PC-9 (cell line): ENCODE data around the gene METTL9. TPM values are rescaled to one million over a fixed set of nuclear protein-coding genes. Genes with fewer than 3 reads are reported as not detected.
"Not testable (repeated sequence)": the region's sequence is repeated elsewhere in the genome, so short reads cannot be mapped to it uniquely, and the experiment has no call there.

ENCODE experiments used
- BruUV-seq: library from RNA; stranded (reverse); fragments of 400-500 nt; replicated peaks from 2 replicates; lab custom pipeline; 2021; lab: Mats Ljungman, UMichigan
- CTCF ChIA-PET: fragments of 300-600 bp; sonication (Branson Sonifier 250); formaldehyde crosslinking; loops from one replicate; lab custom pipeline; 2022; ENCODE audit warnings: antibody characterized with exemption; lab: Charles Lee
- POLR2A ChIA-PET: fragments of 300-600 bp; sonication (Branson Sonifier 250); formaldehyde crosslinking; loops from one replicate; lab custom pipeline; 2022; ENCODE audit warnings: antibody characterized with exemption; ENCODE audit not compliant: unreplicated experiment; lab: Charles Lee
- DNase-seq, 2 experiments: peaks; one replicate each; pipeline versions ENCODE4 v3.0.0 to v3.0.0-alpha.2; 2015 to 2022; ENCODE audit warnings: mixed read lengths in 1 of 2
- H2AFZ ChIP-seq: fragments of 200-600 bp; sonication (generic); 2 replicates; pipeline ENCODE4 v1.8.1; 2017; ENCODE audit warnings: antibody characterized with exemption
- H3F3A ChIP-seq: fragments of 200-600 bp; sonication (generic); 2 replicates; pipeline ENCODE4 v1.8.1; 2017; ENCODE audit warnings: antibody characterized with exemption, mild to moderate bottlenecking, low read depth; ENCODE audit not compliant: insufficient read depth
- H3K27ac ChIP-seq: fragments of 200-600 bp; sonication (generic); 2 replicates; pipeline ENCODE4 v1.6.1; 2016; ENCODE audit warnings: mixed run types
- H3K27me3 ChIP-seq: fragments of 200-600 bp; sonication (generic); 2 replicates; pipeline ENCODE4 v1.6.1; 2016; ENCODE audit warnings: low read depth, mixed run types; ENCODE audit not compliant: insufficient read depth
- H3K36me3 ChIP-seq: fragments of 200-600 bp; sonication (generic); 2 replicates; pipeline ENCODE4 v1.6.1; 2016; ENCODE audit warnings: low read depth, mixed run types
- H3K4me1 ChIP-seq: fragments of 200-600 bp; sonication (generic); replicated peaks from 2 replicates; pipeline ENCODE4 v1.6.1; 2016; ENCODE audit warnings: mixed run types; ENCODE audit not compliant: insufficient read depth
- H3K4me2 ChIP-seq: fragments of 200-600 bp; sonication (generic); 2 replicates; pipeline ENCODE4 v1.6.1; 2017; ENCODE audit warnings: mixed run types
- H3K4me3 ChIP-seq: fragments of 200-600 bp; sonication (generic); 2 replicates; pipeline ENCODE4 v1.6.1; 2016; ENCODE audit warnings: mixed run types
- H3K79me2 ChIP-seq: fragments of 200-600 bp; sonication (generic); 2 replicates; pipeline ENCODE4 v1.6.1; 2017; ENCODE audit warnings: low read depth, mixed run types
- H3K9me2 ChIP-seq: fragments of 200-600 bp; sonication (generic); 2 replicates; pipeline ENCODE4 v1.8.1; 2017; ENCODE audit warnings: mild to moderate bottlenecking; ENCODE audit not compliant: insufficient read depth
- H3K9me3 ChIP-seq: fragments of 200-600 bp; sonication (generic); 2 replicates; pipeline ENCODE4 v1.8.1; 2016; ENCODE audit warnings: low read depth; ENCODE audit not compliant: insufficient read depth
- H4K20me1 ChIP-seq: fragments of 200-600 bp; sonication (generic); 2 replicates; pipeline ENCODE4 v1.8.1; 2017; ENCODE audit not compliant: insufficient read depth
- EZH2 ChIP-seq: fragments of 200-600 bp; sonication (generic); IDR thresholded peaks from 2 replicates; pipeline ENCODE4 v1.8.0; 2017; ENCODE audit warnings: antibody characterized with exemption, low read depth
- intact Hi-C: fragments of 100-400 bp; cut with micrococcal nuclease; formaldehyde crosslinking; loops from one replicate; pipeline ENCODE4 v1.10.0; 2022; ENCODE audit not compliant: unreplicated experiment
- total RNA-seq: library from RNA; stranded (reverse); gene quantifications from 2 replicates; pipeline ENCODE4 v1.2.3, GENCODE V29; 2021
- TF ChIP-seq, protein P1 (sequence below): fragments of 200-600 bp; sonication (generic); conservative IDR thresholded peaks from 2 replicates; pipeline ENCODE4 v1.6.1; 2017; ENCODE audit warnings: mixed run types, antibody characterized with exemption, mild to moderate bottlenecking, moderate library complexity

Gene METTL9
- total RNA-seq, 1 experiment from 2014 or later = 136 TPM

DNA sequence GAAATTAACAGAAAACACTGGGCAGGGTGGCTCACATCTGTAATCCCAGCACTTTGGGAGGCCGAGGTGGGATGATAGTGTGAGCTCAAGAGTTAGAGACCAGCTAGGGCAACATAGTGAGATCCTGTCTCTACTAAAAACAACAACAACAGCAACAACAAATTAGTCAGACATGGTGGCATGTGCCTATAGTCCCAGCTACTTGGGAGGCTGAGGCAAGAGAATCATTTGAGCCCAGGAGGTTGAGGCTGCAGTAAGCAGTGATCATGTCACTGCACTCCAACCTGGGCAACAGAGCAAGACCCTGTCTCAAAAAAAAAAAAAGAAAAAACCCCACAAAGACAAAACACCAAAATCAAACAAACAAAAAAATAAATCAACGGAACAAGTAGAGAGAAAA, 21.9 kb upstream of the METTL9 start:
- H3K27ac ChIP-seq, CTCF ChIA-PET: not testable (repeated sequence)

DNA sequence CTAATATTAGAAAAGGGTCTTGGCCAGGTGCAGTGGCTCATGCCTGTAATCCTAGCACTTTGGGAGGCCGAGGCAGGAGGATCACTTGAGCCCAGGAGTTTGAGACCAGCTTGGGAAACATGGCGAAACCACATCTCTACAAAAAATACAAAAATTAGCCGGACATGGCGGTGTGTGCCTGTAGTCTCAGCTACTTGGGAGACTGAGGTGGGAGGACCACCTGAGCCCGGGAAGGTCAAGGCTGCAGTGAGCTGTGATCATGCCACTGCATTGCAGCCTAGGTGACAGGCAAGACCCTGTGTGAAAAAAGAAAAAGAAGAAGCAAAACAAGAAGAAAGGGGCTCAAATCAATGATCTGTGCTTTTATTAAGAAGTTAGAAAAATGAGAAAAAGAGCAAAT, 21.1 kb upstream of the METTL9 start:
- not testable (repeated sequence) for BruUV-seq, H3K9me3 ChIP-seq
- intact Hi-C loops = loop anchor here (5.0 kb wide), 1 partner anchor 1059 kb away; no protein-coding TSS in a partner anchor

More for the DNA sequence above, 21.9 kb upstream of the METTL9 start:
- H2AFZ ChIP-seq, H4K20me1 ChIP-seq, H3F3A ChIP-seq, H3K9me3 ChIP-seq, H3K79me2 ChIP-seq, H3K4me3 ChIP-seq, H3K9me2 ChIP-seq, H3K4me2 ChIP-seq, BruUV-seq, H3K36me3 ChIP-seq, POLR2A ChIA-PET, H3K4me1 ChIP-seq, DNase-seq, H3K27me3 ChIP-seq: not testable (repeated sequence)
- intact Hi-C loops = loop anchor here (5.0 kb wide), 1 partner anchor 1060 kb away; no protein-coding TSS in a partner anchor

DNA sequence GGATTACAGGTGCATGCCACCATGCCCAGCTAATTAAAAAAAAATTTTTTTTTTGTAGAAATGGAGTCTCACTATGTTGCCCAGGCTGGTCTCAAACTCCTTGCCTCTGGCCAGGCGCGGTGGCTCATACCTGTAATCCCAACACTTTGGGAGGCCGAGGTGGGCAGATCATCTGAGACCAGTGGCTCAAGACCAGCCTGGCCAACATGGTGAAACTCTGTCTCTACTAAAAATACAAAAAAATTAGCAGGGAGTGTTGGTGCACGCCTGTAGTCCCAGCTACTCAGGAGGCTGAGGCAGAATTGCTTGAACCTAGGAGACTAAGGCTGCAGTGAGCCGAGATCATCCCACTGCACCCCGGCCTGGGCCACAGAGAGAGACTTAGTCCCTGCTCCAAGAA, 19.2 kb upstream of the METTL9 start:
- H3K9me3 ChIP-seq, POLR2A ChIA-PET, BruUV-seq, CTCF ChIA-PET, H4K20me1 ChIP-seq, H3K4me1 ChIP-seq, DNase-seq, H3K27me3 ChIP-seq, H3K79me2 ChIP-seq, H3K4me3 ChIP-seq, H3K9me2 ChIP-seq, H3K4me2 ChIP-seq, H3K36me3 ChIP-seq, H2AFZ ChIP-seq, H3F3A ChIP-seq, H3K27ac ChIP-seq, intact Hi-C loops: not testable (repeated sequence)

More for the DNA sequence above, 21.1 kb upstream of the METTL9 start:
- DNase-seq, H4K20me1 ChIP-seq, H3F3A ChIP-seq, H3K79me2 ChIP-seq, H3K4me3 ChIP-seq, POLR2A ChIA-PET, H3K27ac ChIP-seq, H3K4me2 ChIP-seq, H3K36me3 ChIP-seq, H3K9me2 ChIP-seq, H2AFZ ChIP-seq, H3K4me1 ChIP-seq, CTCF ChIA-PET, H3K27me3 ChIP-seq: not testable (repeated sequence)

DNA sequence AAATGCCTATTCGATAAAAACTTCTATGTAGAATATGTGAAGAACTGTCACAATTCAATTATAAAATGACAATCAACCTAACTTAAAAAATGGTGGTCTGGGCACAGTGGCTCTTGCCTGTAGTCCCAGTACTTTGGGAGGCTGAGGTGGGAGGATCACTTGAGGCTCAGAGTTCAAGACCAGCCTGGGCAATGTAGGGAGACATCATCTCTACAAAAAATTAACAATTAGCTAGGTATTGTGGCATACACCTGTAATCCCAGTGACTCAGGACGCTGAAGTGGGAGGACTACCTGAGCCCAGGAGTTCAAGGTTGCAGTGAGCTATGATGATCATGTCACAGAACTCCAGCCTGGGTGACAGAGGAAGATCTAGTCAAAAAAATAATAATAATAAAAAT, 18.6 kb upstream of the METTL9 start:
- H3K27ac ChIP-seq = no peak overlapping the region
- no peaks in the 10 kb centered on the region for H3K4me1 ChIP-seq
- H3K9me2 ChIP-seq = no peaks in the 10 kb centered on the region
- H3K4me3 ChIP-seq = no peak overlapping the region
- ChIA-PET POLR2A (no interaction called here), CTCF (no interaction called here)
- H3K36me3 ChIP-seq = no peaks in the 10 kb centered on the region
- H4K20me1 ChIP-seq = no peaks in the 10 kb centered on the region
- intact Hi-C loops = no loop called here
- H2AFZ ChIP-seq = no peak overlapping the region
- H3F3A ChIP-seq = no peaks in the 10 kb centered on the region; the same call in 1 of the 2 replicates
- DNase-seq = no peak
- no TSS peak for BruUV-seq
- H3K27me3 ChIP-seq = no peaks in the 10 kb centered on the region
- H3K4me2 ChIP-seq = no peak overlapping the region
- no peaks in the 10 kb centered on the region for H3K79me2 ChIP-seq
- TF ChIP-seq EZH2 = no peak
- TF ChIP-seq, protein P1, sequence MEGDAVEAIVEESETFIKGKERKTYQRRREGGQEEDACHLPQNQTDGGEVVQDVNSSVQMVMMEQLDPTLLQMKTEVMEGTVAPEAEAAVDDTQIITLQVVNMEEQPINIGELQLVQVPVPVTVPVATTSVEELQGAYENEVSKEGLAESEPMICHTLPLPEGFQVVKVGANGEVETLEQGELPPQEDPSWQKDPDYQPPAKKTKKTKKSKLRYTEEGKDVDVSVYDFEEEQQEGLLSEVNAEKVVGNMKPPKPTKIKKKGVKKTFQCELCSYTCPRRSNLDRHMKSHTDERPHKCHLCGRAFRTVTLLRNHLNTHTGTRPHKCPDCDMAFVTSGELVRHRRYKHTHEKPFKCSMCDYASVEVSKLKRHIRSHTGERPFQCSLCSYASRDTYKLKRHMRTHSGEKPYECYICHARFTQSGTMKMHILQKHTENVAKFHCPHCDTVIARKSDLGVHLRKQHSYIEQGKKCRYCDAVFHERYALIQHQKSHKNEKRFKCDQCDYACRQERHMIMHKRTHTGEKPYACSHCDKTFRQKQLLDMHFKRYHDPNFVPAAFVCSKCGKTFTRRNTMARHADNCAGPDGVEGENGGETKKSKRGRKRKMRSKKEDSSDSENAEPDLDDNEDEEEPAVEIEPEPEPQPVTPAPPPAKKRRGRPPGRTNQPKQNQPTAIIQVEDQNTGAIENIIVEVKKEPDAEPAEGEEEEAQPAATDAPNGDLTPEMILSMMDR = no peak
- H3K9me3 ChIP-seq = no peaks in the 10 kb centered on the region
